ENCODE measurements around the gene OVAAL. TPM values are rescaled to one million over a fixed set of nuclear protein-coding genes. Genes with fewer than 3 reads are reported as not detected.

OVAAL gene
- total and polyA plus RNA-seq, 2 donors (not counting 3 experiments of a cell fraction or from before 2014, with no cell fraction given) = 0.04 TPM; not detected in 1

DNA sequence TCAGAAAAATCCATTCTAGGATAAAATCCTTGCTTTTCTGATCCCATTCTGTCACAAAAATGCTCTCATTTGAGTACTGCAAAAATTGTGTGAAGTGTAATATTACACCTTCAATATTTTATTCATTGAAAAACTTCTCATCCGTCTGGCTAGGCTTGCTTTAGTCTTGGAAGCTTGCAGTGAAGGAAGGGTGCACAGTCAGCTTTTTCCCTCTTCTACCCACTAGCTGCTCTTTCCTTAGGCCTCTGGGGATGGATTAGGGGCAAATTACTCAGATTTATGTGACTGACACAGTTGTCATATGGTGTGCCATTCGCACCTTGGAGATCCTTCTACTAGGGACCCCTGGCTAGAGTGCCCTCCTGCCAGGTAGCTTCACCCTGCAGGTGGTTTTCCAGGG, 32.1 kb downstream of the OVAAL start:
- FAIRE-seq = no peak
- Histone ChIP-seq H3K79me2 (ENCODE audit: control insufficient read depth, insufficient read depth, low read length) (no peaks in the 10 kb centered on the region), H3K4me2 (ENCODE audit: insufficient read depth, low read length) (no peak overlapping the region), H3K9ac (replicated peaks; ENCODE audit: extremely low read depth, insufficient read depth, low read length) (no peak overlapping the region), H4K20me1 (replicated peaks; ENCODE audit: control insufficient read depth, extremely low read depth, insufficient read depth, low read length) (no peaks in the 10 kb centered on the region), H2AFZ (ENCODE audit: low read depth, low read length) (no peak overlapping the region), H3K27ac (ENCODE audit: insufficient read depth, low read depth, low read length) (no peak overlapping the region), H3K36me3 (ENCODE audit: control insufficient read depth in 2 of 2, extremely low read depth in 1 of 2, insufficient read depth in 2 of 2, low read length in 2 of 2) (no peaks in the 10 kb centered on the region), H3K9me1 (replicated peaks; ENCODE audit: control insufficient read depth, extremely low read depth, insufficient read depth, low read length) (no peaks in the 10 kb centered on the region), H3K4me3 (replicated peaks in 1 of 3; ENCODE audit: insufficient read depth in 1 of 3, low read depth in 1 of 3, low read length in 3 of 3) (no peak overlapping the region), H3K4me1 (ENCODE audit: control insufficient read depth, extremely low read depth, insufficient read depth, low read length) (no peaks in the 10 kb centered on the region), H3K27me3 (ENCODE audit: control insufficient read depth in 2 of 2, insufficient read depth in 2 of 2, low read length in 2 of 2) (peaks cover 4 to 8% of the 10 kb centered on the region in 2 experiments), H3K9me3 (replicated peaks; ENCODE audit: control insufficient read depth, insufficient read depth, low read length) (no peaks in the 10 kb centered on the region)
- ChIA-PET POLR2A (no interaction called here), CTCF (interaction anchor here (0.8 to 1.2 kb wide), 2 partner anchors 9 to 330 kb away, joined by 3 to 4 read pairs; no protein-coding TSS in a partner anchor)
- DNase-seq (ENCODE audit: low read depth, low spot score) = no peak
- BruUV-seq (replicated peaks) = no TSS peak
- intact Hi-C loops (cut with micrococcal nuclease) (no loop called here), dilution Hi-C loops (cut with MboI; ENCODE audit: extremely low pct_ligation_motif_present, low sequenced_read_pairs) (no loop called here)
- no peak for TF ChIP-seq JUN (IDR thresholded peaks at IDR 0.05; ENCODE audit: borderline replicate concordance, insufficient read depth, insufficient read length, low read depth)
- no peak for TF ChIP-seq GATA2 (IDR thresholded peaks at IDR 0.05; ENCODE audit: insufficient read depth, insufficient read length, low read depth, low read length)
- no peak for TF ChIP-seq MYC (IDR thresholded peaks at IDR 0.05; ENCODE audit: low read depth, low read length)
- TF ChIP-seq FOS (IDR thresholded peaks at IDR 0.05; ENCODE audit: borderline replicate concordance, insufficient read depth, low read length) = no peak
- TF ChIP-seq POLR2AphosphoS5 (IDR thresholded peaks at IDR 0.05; ENCODE audit: insufficient read depth, low read depth, low read length) = no peak
- TF ChIP-seq, protein P1, sequence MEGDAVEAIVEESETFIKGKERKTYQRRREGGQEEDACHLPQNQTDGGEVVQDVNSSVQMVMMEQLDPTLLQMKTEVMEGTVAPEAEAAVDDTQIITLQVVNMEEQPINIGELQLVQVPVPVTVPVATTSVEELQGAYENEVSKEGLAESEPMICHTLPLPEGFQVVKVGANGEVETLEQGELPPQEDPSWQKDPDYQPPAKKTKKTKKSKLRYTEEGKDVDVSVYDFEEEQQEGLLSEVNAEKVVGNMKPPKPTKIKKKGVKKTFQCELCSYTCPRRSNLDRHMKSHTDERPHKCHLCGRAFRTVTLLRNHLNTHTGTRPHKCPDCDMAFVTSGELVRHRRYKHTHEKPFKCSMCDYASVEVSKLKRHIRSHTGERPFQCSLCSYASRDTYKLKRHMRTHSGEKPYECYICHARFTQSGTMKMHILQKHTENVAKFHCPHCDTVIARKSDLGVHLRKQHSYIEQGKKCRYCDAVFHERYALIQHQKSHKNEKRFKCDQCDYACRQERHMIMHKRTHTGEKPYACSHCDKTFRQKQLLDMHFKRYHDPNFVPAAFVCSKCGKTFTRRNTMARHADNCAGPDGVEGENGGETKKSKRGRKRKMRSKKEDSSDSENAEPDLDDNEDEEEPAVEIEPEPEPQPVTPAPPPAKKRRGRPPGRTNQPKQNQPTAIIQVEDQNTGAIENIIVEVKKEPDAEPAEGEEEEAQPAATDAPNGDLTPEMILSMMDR (IDR thresholded peaks at IDR 0.05; ENCODE audit: extremely low read depth in 1 of 2, insufficient read depth in 1 of 2, low read depth in 1 of 2, low read length in 2 of 2) = no peak
- TF ChIP-seq, protein P2, sequence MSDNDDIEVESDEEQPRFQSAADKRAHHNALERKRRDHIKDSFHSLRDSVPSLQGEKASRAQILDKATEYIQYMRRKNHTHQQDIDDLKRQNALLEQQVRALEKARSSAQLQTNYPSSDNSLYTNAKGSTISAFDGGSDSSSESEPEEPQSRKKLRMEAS (IDR thresholded peaks at IDR 0.05; ENCODE audit: insufficient read depth, insufficient read length) = no peak
- no peak for TF ChIP-seq POLR2A (IDR thresholded peaks at IDR 0.05; ENCODE audit: low read depth, low read length)
- TF ChIP-seq EZH2 (IDR thresholded peaks at IDR 0.05; ENCODE audit: borderline replicate concordance, low read depth, low read length, severe bottlenecking) = no peak
